LNCAP (cell line): ENCODE results near the gene USP48.

Source experiments
- CTCF ChIP-seq: fragments of 450-650 bp; IDR thresholded peaks from 2 replicates; pipeline ENCODE4 v1.5.1; 2017; ENCODE audit warnings: mild to moderate bottlenecking

USP48 gene

GRCh38 chr1:21736876-21737275, 46.1 kb downstream of the USP48 start:
- no peak for TF ChIP-seq CTCF

- no peak for TF ChIP-seq CTCF
Observed at GRCh38 chr1:21736011-21736410, 46.9 kb downstream of the USP48 start.

- no peak for TF ChIP-seq CTCF
Observed at GRCh38 chr1:21734526-21734925, 48.4 kb downstream of the USP48 start.

- no peak for TF ChIP-seq CTCF
Observed at GRCh38 chr1:21732664-21733063, 50.3 kb downstream of the USP48 start.

- TF ChIP-seq CTCF = no peak
Observed at GRCh38 chr1:21725748-21726392, 57.1 kb downstream of the USP48 start.

- no peak for TF ChIP-seq CTCF
Observed at GRCh38 chr1:21724570-21724969, 58.4 kb downstream of the USP48 start.

GRCh38 chr1:21724098-21724497, 58.9 kb downstream of the USP48 start:
- no peak for TF ChIP-seq CTCF
